HUDEP-2 (cell line): ENCODE measurements around the gene NTN5.
"Not testable (repeated sequence)": the region's sequence is repeated elsewhere in the genome, so short reads cannot be mapped to it uniquely, and the experiment has no call there.

Source experiments
- DNase-seq, 76 experiments: peaks; one replicate each; lab custom pipeline; 2025; ENCODE audit not compliant: unreplicated experiment in 76 of 76; lab: John Stamatoyannopoulos, UW

NTN5 gene

GRCh38 chr19:48633148-48634035 lies 39.4 kb downstream of the NTN5 start:
- peak in 5 of 76 experiments; percentile 17 to 43 (median 35) for DNase-seq

GRCh38 chr19:48632692-48633147 lies 40.1 kb downstream of the NTN5 start:
- peak in 43 of 76 experiments; percentile 24 to 61 (median 38) for DNase-seq

- DNase-seq: not testable (repeated sequence)
Observed at GRCh38 chr19:48632286-48632685, 40.5 kb downstream of the NTN5 start.

- no peak for DNase-seq
Observed at GRCh38 chr19:48631225-48631624, 41.6 kb downstream of the NTN5 start.

- DNase-seq: peak in 74 of 76 experiments; percentile 57 to 95 (median 85)
Observed at GRCh38 chr19:48630296-48631063, 42.3 kb downstream of the NTN5 start.

- DNase-seq: peak in 70 of 76 experiments; percentile 52 to 88 (median 78)
Observed at GRCh38 chr19:48629599-48630295, 43.1 kb downstream of the NTN5 start.

- DNase-seq: no peak
Observed at GRCh38 chr19:48629297-48629598, 43.6 kb downstream of the NTN5 start.

- no peak for DNase-seq
Observed at GRCh38 chr19:48628486-48629296, 44.1 kb downstream of the NTN5 start.

GRCh38 chr19:48627865-48628314 lies 44.9 kb downstream of the NTN5 start:
- DNase-seq: no peak

- no peak for DNase-seq
Observed at GRCh38 chr19:48627201-48627864, 45.5 kb downstream of the NTN5 start.

- DNase-seq: no peak
Observed at GRCh38 chr19:48625891-48626327, 46.9 kb downstream of the NTN5 start.

- no peak for DNase-seq
Observed at GRCh38 chr19:48624791-48625723, 47.8 kb downstream of the NTN5 start.

GRCh38 chr19:48624067-48624594 lies 48.7 kb downstream of the NTN5 start:
- peak in 74 of 76 experiments; percentile 50 to 100 (median 99) for DNase-seq

GRCh38 chr19:48623556-48624066 lies 49.2 kb downstream of the NTN5 start:
- peak in 18 of 76 experiments; percentile 14 to 60 (median 39) for DNase-seq

- peak in 19 of 76 experiments; percentile 17 to 51 (median 34) for DNase-seq
Observed at GRCh38 chr19:48619692-48620585, 52.9 kb downstream of the NTN5 start.

GRCh38 chr19:48618916-48619691 lies 53.7 kb downstream of the NTN5 start, which contains the start of the genes RPL18 and SPHK2:
RPL18 (minus strand) TSS chr19:48619178; CDS start chr19:48619143, 35 bp downstream.
SPHK2 (plus strand) TSS chr19:48619506; CDS start chr19:48620515, 1,009 bp downstream.
- peak; percentile 88 to 100 (median 100) for DNase-seq
